SU-DHL-6 (cell line): Measurements from ENCODE around the gene HSD17B14.

Experiments used
- H2AFZ ChIP-seq: fragments of 200-600 bp; sonication (generic); 2 replicates; pipeline ENCODE4 v1.6.1; 2014; ENCODE audit warnings: low read depth, mild to moderate bottlenecking, moderate library complexity, mixed read lengths, antibody characterized with exemption, low read length; ENCODE audit not compliant: severe bottlenecking
- H3F3A ChIP-seq: fragments of 200-600 bp; shearing (Covaris generic); 2 replicates; pipeline ENCODE4 v1.6.0; 2016; ENCODE audit warnings: antibody characterized with exemption, mild to moderate bottlenecking; ENCODE audit not compliant: insufficient read depth
- H3K27ac ChIP-seq: fragments of 200-600 bp; sonication (generic); 2 replicates; pipeline ENCODE4 v1.5.1; 2016; ENCODE audit warnings: low read depth, mild to moderate bottlenecking, low read length, moderate library complexity, mixed read lengths
- H3K27me3 ChIP-seq: fragments of 200-600 bp; sonication (generic), shearing (Covaris generic); 2 replicates; pipeline ENCODE4 v1.6.0; 2014; ENCODE audit warnings: mild to moderate bottlenecking, low read length
- H3K36me3 ChIP-seq: fragments of 200-600 bp; sonication (generic); 2 replicates; pipeline ENCODE4 v1.6.1; 2014; ENCODE audit warnings: mild to moderate bottlenecking, low read length, mixed read lengths
- H3K4me2 ChIP-seq: fragments of 300-600, 200-600 bp; shearing (Covaris generic), sonication (generic); 2 replicates; pipeline ENCODE4 v1.6.0; 2014; ENCODE audit warnings: low read length, low read depth, mild to moderate bottlenecking; ENCODE audit not compliant: poor library complexity, severe bottlenecking
- H3K4me3 ChIP-seq: fragments of 200-600 bp; sonication (generic); 2 replicates; pipeline ENCODE4 v1.5.1; 2014; ENCODE audit warnings: antibody characterized with exemption, low read length, mild to moderate bottlenecking, mixed read lengths; ENCODE audit not compliant: insufficient read depth, poor library complexity, severe bottlenecking
- H3K79me2 ChIP-seq: fragments of 200-600 bp; sonication (generic); 2 replicates; pipeline ENCODE4 v1.6.1; 2014; ENCODE audit warnings: mild to moderate bottlenecking, low read length, moderate library complexity; ENCODE audit not compliant: insufficient read depth
- H3K9ac ChIP-seq: fragments of 200-600 bp; sonication (generic); 2 replicates; pipeline ENCODE4 v1.7.0; 2014; ENCODE audit warnings: mild to moderate bottlenecking, low read length
- H3K9me2 ChIP-seq: fragments of 200-600 bp; sonication (generic); replicated peaks from 2 replicates; pipeline ENCODE4 v1.6.1; 2014; ENCODE audit warnings: low read length; ENCODE audit not compliant: insufficient read depth
- H3K9me3 ChIP-seq: fragments of 200-600 bp; sonication (generic); 2 replicates; pipeline ENCODE4 v1.6.1; 2014; ENCODE audit warnings: low read length, mixed read lengths; ENCODE audit not compliant: insufficient read depth
- H4K20me1 ChIP-seq: fragments of 200-600 bp; sonication (generic); 2 replicates; pipeline ENCODE4 v1.6.1; 2014; ENCODE audit warnings: low read depth, mild to moderate bottlenecking, antibody characterized with exemption, low read length, moderate library complexity, mixed read lengths
- EZH2phosphoT487 ChIP-seq: fragments of 200-600 bp; sonication (generic), shearing (Covaris generic); conservative IDR thresholded peaks from 2 replicates; pipeline ENCODE4 v1.6.1; 2018; ENCODE audit warnings: mild to moderate bottlenecking, antibody characterized with exemption, low read length, moderate library complexity, mixed read lengths
- TF ChIP-seq, protein P1 (sequence below): fragments of 200-600 bp; sonication (generic); IDR thresholded peaks from one replicate; pipeline ENCODE4 v1.5.1; 2017; ENCODE audit warnings: antibody characterized with exemption, mild to moderate bottlenecking, low read length, moderate library complexity; ENCODE audit not compliant: insufficient read depth, poor library complexity, severe bottlenecking

HSD17B14 gene

DNA sequence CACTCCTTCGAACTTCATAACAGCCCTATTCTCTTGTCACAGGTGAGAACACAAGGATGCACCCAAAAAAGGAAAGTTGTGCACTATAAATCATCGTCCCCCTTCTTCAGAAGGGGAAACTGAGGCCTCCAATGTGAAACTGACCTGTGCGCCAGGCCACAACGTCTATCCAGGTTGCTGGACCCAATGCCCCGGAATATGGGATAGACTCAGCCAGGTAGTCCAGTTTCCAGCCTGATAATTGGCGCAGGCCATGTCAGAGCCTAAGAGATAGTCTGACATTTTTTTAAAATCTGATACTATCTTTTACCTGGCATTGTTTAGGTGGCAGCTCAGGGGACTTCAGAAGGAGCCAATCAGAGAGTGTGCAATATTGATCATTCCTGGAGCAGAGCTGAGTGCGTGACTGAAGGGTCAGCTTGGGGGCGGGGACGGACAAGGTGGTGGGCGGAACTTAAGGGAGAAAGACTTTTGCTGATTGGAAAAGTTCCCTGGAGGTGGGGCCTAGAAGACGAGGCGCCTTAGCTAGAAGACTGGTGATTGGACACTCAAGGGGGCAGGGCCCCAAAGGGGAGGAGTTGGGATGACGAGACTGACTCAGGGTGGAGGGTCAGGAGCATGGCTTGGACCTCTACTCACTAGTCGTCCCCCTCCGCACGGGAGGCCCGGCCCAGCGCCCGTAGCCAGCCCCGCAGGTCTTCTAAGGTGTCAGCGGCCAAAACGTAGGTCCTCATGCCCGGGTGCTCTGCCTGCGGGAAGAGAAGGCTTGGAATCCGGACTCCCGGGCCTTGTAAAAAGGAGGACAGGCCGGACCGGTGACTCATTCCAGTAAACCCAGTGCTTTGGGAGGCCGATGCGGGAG lies 23.7 kb upstream of the HSD17B14 start:
- TF ChIP-seq, protein P1, sequence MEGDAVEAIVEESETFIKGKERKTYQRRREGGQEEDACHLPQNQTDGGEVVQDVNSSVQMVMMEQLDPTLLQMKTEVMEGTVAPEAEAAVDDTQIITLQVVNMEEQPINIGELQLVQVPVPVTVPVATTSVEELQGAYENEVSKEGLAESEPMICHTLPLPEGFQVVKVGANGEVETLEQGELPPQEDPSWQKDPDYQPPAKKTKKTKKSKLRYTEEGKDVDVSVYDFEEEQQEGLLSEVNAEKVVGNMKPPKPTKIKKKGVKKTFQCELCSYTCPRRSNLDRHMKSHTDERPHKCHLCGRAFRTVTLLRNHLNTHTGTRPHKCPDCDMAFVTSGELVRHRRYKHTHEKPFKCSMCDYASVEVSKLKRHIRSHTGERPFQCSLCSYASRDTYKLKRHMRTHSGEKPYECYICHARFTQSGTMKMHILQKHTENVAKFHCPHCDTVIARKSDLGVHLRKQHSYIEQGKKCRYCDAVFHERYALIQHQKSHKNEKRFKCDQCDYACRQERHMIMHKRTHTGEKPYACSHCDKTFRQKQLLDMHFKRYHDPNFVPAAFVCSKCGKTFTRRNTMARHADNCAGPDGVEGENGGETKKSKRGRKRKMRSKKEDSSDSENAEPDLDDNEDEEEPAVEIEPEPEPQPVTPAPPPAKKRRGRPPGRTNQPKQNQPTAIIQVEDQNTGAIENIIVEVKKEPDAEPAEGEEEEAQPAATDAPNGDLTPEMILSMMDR: no peak
- TF ChIP-seq EZH2phosphoT487: no peak
- H3K4me2 ChIP-seq: no peak overlapping the region
- no peak overlapping the region for H2AFZ ChIP-seq
- H3K27ac ChIP-seq: no peak overlapping the region
- H3K9me2 ChIP-seq: no peaks in the 10 kb centered on the region
- H3K9me3 ChIP-seq: no peaks in the 10 kb centered on the region
- no peak overlapping the region for H3K9ac ChIP-seq
- no peaks in the 10 kb centered on the region for H3F3A ChIP-seq
- H3K27me3 ChIP-seq: no peaks in the 10 kb centered on the region
- H3K36me3 ChIP-seq: no peaks in the 10 kb centered on the region
- no peak overlapping the region for H3K4me3 ChIP-seq
- H3K79me2 ChIP-seq: no peaks in the 10 kb centered on the region
- no peaks in the 10 kb centered on the region for H4K20me1 ChIP-seq

- no peak overlapping the region for H3K4me2 ChIP-seq
- no peak overlapping the region for H2AFZ ChIP-seq
- H3K9me3 ChIP-seq: no peaks in the 10 kb centered on the region
- no peaks in the 10 kb centered on the region for H3K27me3 ChIP-seq
- H4K20me1 ChIP-seq: no peaks in the 10 kb centered on the region
- H3F3A ChIP-seq: no peaks in the 10 kb centered on the region
- no peaks in the 10 kb centered on the region for H3K9me2 ChIP-seq
- no peak overlapping the region for H3K4me3 ChIP-seq
- TF ChIP-seq, protein P1: no peak
- no peak for TF ChIP-seq EZH2phosphoT487
- no peak overlapping the region for H3K27ac ChIP-seq
- H3K9ac ChIP-seq: no peak overlapping the region
- no peaks in the 10 kb centered on the region for H3K79me2 ChIP-seq
- no peaks in the 10 kb centered on the region for H3K36me3 ChIP-seq
These were observed 22.9 kb upstream of the HSD17B14 start for GRCh38 chr19:48858984-48859710.

DNA sequence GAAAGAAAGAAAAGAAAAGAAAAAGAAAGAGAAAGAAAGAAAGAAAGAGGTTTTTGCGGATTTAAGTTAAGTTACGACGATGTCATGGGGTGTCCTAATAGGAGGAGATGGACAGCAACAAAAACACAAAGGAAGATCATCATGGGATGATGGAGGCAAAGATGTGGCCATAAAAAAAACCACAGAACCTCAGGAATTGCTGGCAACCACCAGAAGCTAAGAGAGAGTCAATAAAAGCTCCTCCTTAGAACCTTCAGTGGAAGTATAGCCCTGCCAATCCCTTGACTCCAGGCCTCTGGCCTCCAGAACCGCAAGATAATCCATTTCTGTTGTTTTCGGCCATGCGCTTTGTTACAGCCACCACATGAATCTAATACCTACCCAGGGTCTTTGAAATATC lies 20.6 kb upstream of the HSD17B14 start:
- Histone ChIP-seq H2AFZ (no peak overlapping the region), H3K9me2 (no peaks in the 10 kb centered on the region), H3K9ac (no peak overlapping the region), H3K79me2 (no peaks in the 10 kb centered on the region), H3F3A (no peaks in the 10 kb centered on the region), H4K20me1 (no peaks in the 10 kb centered on the region), H3K4me3 (no peak overlapping the region), H3K36me3 (no peaks in the 10 kb centered on the region), H3K9me3 (no peaks in the 10 kb centered on the region), H3K27ac (no peak overlapping the region), H3K27me3 (no peaks in the 10 kb centered on the region), H3K4me2 (no peak overlapping the region)
- no peak for TF ChIP-seq EZH2phosphoT487
- TF ChIP-seq, protein P1: no peak
